ENCODE results near the gene SLFN12.

Gene SLFN12

GRCh38 chr17:35373534-35373983 is 58.7 kb downstream of the SLFN12 start, which contains the start of gene SLFN11:
TSS of gene SLFN11 (minus strand) at chr17:35373621. CDS start at chr17:35363807, 9,814 bp downstream.
- in situ Hi-C loops (cut with HindIII; ENCODE audit: low sequenced_read_pairs), result no loop called here
- no peak for TF ChIP-seq CTCF (IDR thresholded peaks at IDR 0.05; ENCODE audit: low read depth, low read length, missing control alignments)
- H3K4me3 ChIP-seq (ENCODE audit: low read depth, low read length), result peak within 1 kb of the TSS; percentile 41
- peak; percentile 49 for DNase-seq (ENCODE audit: low read depth)

- TF ChIP-seq CTCF (IDR thresholded peaks at IDR 0.05; ENCODE audit: low read depth, low read length, missing control alignments), result no peak
- in situ Hi-C loops (cut with HindIII; ENCODE audit: low sequenced_read_pairs), result no loop called here
- peak overlapping the region; percentile 41 for H3K4me3 ChIP-seq (ENCODE audit: low read depth, low read length)
- no peak for DNase-seq (ENCODE audit: low read depth)
These were observed 59.3 kb downstream of the SLFN12 start for GRCh38 chr17:35372846-35373533.

- no peak overlapping the region for H3K4me3 ChIP-seq (ENCODE audit: low read depth, low read length)
- in situ Hi-C loops (cut with HindIII; ENCODE audit: low sequenced_read_pairs), result no loop called here
- no peak for DNase-seq (ENCODE audit: low read depth)
- no peak for TF ChIP-seq CTCF (IDR thresholded peaks at IDR 0.05; ENCODE audit: low read depth, low read length, missing control alignments)
These were observed 60.4 kb downstream of the SLFN12 start for GRCh38 chr17:35371934-35372333.

- no peak overlapping the region for H3K4me3 ChIP-seq (ENCODE audit: low read depth, low read length)
- in situ Hi-C loops (cut with HindIII; ENCODE audit: low sequenced_read_pairs), result no loop called here
- no peak for DNase-seq (ENCODE audit: low read depth)
- no peak for TF ChIP-seq CTCF (IDR thresholded peaks at IDR 0.05; ENCODE audit: low read depth, low read length, missing control alignments)
These were observed 64.0 kb downstream of the SLFN12 start for GRCh38 chr17:35368081-35368830.

GRCh38 chr17:35361027-35361426 is 71.3 kb downstream of the SLFN12 start:
- H3K4me3 ChIP-seq (ENCODE audit: low read depth, low read length), result no peak overlapping the region
- TF ChIP-seq CTCF (IDR thresholded peaks at IDR 0.05; ENCODE audit: low read depth, low read length, missing control alignments), result no peak
- DNase-seq (ENCODE audit: low read depth), result no peak
- in situ Hi-C loops (cut with HindIII; ENCODE audit: low sequenced_read_pairs), result no loop called here

All from astrocyte of the cerebellum (primary cell).